Fibroblast of lung (primary cell): ENCODE results near the gene CELF2.

Experiments
- CTCF ChIP-seq, 2 donors: IDR thresholded peaks in 1 of 2; conservative IDR thresholded peaks in 1 of 2; 1 replicate in 1 of 2; 2 replicates in 1 of 2; pipeline ENCODE4 v1.5.1; 2011 to 2012; ENCODE audit warnings: low read length in 2 of 2, control low read depth in 1 of 2, inconsistent platforms in 1 of 2, low read depth in 1 of 2, mild to moderate bottlenecking in 1 of 2
- EZH2 ChIP-seq: IDR thresholded peaks from 2 replicates; pipeline ENCODE4 v1.5.1; 2012; ENCODE audit warnings: low read length, control low read depth, mild to moderate bottlenecking; ENCODE audit errors: missing control alignments

- no peak for TF ChIP-seq CTCF (conservative IDR thresholded peaks at IDR 0.05 in 1 of 2, IDR thresholded peaks at IDR 0.05 in 1 of 2; ENCODE audit: low read depth in 1 of 2, low read length in 2 of 2)
- no peak for TF ChIP-seq EZH2
Observed at GRCh38 chr10:11161096-11161495, 143.4 kb downstream of the CELF2 start.
